Hematopoietic multipotent progenitor cell treated with erythropoietin and hydrocortisone succinate and interleukin-3 and kit ligand, for 15 days (in vitro differentiated cells): ENCODE measurements around the gene CRYBA2.

Source experiments
- DNase-seq: peaks from one replicate; pipeline ENCODE4 v3.0.0-alpha.2; 2015; ENCODE audit warnings: low spot score

Gene CRYBA2

DNA sequence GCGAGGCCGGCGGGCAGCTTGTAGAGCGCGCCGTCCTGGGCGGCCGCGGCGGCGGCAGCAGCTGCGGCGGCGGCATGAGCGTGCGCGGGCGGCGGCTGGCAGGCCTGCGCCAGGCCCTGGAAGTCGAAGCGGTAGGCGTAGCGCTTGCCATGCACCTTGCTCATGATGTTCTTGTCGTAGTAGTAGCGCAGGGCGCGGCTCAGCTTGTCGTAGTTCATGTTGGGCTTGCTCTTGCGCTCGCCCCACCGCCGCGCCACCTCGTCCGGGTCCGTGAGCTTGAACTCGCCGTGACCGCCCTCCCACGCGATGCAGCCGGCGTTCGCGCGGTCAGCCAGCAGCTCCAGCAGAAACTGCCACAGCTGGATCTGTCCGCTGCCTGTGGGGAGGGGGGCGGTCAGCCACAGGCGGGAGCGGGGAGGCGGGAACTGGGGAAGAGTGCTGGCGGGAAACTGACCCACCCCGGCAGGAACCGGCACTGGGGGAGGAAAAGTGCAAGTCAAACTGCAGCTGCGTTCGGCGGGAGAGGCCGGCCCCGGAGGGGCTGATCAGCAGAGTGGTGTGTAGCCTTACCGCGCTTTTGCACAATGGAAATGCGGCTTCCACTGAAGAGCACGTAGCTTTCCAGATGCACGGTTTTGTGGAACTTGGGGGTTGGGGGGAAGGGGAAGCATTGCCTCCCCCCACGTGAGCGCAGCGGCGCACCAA lies 11.2 kb downstream of the CRYBA2 start:
- no peak for DNase-seq

DNA sequence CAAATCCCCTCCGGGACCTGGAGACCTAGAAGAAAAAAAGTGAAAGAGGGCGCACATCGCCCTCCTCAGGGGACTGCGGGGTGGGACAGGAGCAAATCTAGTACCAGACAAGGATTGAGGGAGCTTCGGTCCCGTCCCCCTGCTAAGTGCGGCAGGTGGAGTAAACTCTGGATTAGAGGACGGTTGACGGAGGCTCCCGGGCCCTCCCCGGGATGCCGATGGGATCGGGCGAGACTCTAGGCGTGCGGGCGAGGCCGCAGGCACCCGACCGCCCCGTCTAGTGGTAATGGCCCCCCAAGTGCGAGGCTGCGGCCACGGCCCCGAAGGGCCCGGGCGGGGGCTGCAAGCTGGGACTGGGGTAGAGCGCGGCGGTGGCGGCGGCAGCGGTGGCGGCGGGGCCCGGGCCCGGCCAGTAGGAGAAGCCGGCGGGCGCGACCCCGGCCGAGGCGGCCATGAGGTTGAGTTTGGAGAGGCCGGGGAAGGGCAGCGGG lies 11.8 kb downstream of the CRYBA2 start:
- no peak for DNase-seq

- no peak for DNase-seq
These were observed 12.4 kb downstream of the CRYBA2 start for GRCh38 chr2:218980735-218981389.

DNA sequence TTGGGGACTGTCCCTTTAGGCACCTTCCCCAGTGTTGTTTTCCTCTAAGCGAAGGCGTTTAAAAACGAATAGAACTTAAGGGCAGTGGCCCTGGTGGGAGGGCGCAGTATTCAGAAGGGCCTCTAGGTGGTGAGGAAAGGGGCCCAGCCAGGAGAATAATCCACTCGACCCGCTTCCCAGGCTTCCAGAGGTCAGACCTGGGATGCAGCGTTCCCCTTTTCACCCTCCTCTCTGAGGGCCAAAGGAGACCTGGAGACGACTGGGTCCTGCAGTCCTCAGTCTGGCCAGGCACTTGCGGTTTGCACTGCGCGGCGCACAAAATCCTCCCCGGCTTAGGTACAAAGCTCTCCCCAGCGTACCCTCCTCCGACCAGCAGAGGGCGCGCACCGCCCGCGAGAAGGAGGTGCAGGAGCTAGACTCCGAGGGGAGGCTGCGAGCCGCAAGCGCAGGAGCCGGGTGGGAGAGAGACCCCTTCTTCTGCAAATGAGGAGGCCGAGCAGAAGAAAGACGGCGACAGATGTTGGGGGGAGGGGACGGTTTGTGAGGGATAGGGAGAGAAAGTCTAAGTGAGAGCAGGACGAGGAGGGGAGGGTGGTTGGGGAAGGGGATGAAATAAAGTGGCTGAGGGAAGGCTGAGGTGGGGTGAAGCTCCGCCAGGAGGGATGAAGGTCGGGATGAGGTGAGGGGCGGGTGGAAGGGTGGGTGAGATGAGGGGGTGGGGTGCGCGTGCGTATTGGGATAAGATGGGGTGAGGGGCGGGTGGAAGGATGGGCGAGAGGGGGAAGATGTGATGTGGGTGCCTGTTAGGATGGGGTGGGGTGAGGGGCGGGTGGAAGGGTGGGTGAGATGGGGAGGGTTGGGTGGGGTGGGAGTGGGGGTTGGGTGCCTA lies 13.1 kb downstream of the CRYBA2 start:
- peak; percentile 65 for DNase-seq

- no peak for DNase-seq
These were observed 18.0 kb downstream of the CRYBA2 start for GRCh38 chr2:218975060-218975777.

GRCh38 chr2:218970894-218971293 lies 22.3 kb downstream of the CRYBA2 start:
- DNase-seq, result no peak

GRCh38 chr2:218964041-218964771 lies 29.0 kb downstream of the CRYBA2 start:
- no peak for DNase-seq

- no peak for DNase-seq
These were observed 29.6 kb downstream of the CRYBA2 start for GRCh38 chr2:218963601-218964000.

GRCh38 chr2:218962859-218963492 lies 30.2 kb downstream of the CRYBA2 start:
- DNase-seq, result no peak

DNA sequence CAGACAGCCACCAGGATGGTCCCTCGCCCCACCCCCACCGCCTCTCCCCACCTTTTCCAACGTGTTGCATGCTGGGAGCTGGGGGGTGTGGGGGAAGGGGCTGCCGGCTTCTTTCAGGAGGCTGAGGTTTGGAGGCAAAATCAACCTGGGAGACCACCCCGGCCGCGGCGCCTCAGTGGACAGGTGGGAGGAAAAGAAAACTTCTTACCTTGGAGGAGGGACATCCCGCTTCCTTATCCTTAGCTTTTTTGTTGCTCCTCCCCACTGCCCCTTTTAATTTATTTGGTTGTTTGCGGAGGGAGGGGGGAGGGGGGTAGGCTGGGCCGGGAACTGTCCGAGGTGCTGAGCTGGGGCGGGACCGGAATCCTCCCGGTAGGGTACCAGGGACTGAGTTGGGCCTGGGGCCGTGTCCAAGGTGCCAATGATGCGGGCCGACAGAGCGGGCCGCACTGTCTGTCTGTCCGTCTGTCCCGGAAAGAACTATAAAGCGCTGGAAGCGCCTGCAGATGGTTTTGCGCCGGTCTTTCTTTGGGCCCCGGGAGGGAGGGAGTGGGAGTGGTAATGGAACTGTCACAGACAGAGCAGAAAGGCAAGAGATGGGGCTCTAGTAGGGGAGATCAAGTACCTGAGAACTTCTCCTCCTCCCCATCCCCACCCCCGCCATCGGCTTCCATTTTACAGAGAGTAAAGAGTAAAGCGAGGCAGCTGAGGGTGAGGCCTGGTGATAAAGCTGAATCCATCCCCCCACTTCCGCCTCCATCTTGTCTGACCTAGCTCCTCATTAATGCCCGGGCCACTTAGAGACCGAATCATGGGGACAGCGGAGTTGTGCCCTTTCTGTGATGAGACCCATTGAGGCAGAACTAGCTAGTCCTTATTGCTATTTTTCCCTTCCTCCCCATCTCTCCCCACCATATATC lies 31.3 kb downstream of the CRYBA2 start:
- no peak for DNase-seq

DNA sequence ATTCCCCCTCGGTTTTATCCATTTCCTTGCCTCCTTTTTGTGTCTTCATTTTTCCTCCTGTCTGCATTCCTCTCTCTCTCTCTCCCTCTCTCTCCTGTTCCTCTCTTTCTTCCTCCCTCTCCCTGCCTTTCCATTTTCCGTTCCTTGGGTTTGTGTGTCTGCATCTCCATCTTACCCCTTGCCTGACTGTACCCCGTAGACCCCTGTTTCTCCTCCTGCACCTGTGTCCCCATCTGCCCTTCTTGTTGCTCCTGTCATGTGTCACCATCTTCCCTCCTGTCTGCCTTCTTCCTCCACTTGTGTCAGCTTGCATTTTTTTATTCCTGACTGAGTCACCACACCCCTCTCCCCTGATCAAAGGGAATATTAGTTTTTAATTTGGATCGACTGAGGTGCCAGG lies 32.0 kb downstream of the CRYBA2 start:
- no peak for DNase-seq

GRCh38 chr2:218960309-218961165 lies 32.7 kb downstream of the CRYBA2 start:
- DNase-seq, result no peak

GRCh38 chr2:218959761-218960308 lies 33.4 kb downstream of the CRYBA2 start:
- no peak for DNase-seq

DNA sequence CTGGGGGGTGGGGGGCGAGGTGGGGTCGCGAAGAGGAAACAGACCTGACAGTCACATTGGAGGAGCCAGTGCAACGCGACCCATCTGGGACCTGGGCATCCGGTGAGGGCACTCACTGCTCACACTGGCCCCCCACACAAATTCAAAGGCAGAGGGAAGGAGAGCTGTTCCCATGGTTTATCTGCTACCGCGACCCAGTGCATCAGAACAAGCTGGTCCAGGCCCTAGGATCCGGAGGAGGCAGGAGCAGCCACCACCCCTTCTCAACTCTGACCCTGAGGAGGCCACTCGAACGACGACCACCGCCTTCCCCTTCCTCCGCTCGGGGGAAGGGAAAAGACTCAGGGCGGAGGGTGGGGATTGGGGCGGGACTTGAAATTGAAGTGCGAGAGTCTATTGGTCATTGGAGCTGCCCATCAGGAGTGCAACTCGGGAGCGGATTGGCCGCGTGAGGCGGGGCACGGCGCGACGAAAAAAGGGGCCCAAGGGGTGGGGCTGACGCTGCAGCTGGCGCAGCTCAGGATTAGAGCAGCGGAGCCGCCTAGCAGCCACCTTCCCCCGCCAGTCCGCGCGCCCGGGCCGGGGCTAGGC lies 34.0 kb downstream of the CRYBA2 start, which contains the start of gene CDK5R2:
CDK5R2 (plus strand) TSS at position 526 of the 591 bp plus-strand sequence. CDS start 155 bp downstream, outside the sequence.
- DNase-seq, result peak; percentile 32

- no peak for DNase-seq
These were observed 34.9 kb downstream of the CRYBA2 start for GRCh38 chr2:218958276-218958675.

GRCh38 chr2:218957671-218958070 lies 35.6 kb downstream of the CRYBA2 start:
- DNase-seq, result no peak

GRCh38 chr2:218956039-218956438 lies 37.2 kb downstream of the CRYBA2 start:
- no peak for DNase-seq
